Measurements from ENCODE around the gene ARPC1B. TPM values are rescaled to one million over a fixed set of nuclear protein-coding genes. Genes with fewer than 3 reads are reported as not detected.

The ARPC1B gene
- total and polyA plus RNA-seq, 2 of the 8 experiments (the other 6 are each of a cell fraction or from before 2014, with no cell fraction given): 64.5 to 115 TPM

GRCh38 chr7:99374111-99375064 is at the start of gene ARPC1B (continued):
- TF ChIP-seq SUZ12 (IDR thresholded peaks at IDR 0.05; ENCODE audit: low read length): peak; percentile 33; the same call in 1 of the 2 replicates
- TF ChIP-seq E2F6 (IDR thresholded peaks at IDR 0.05): 0 out of 2 replicates have a peak, but pooled peaks have one; percentile 12
- 0 out of 2 replicates have a peak, but pooled peaks have one; percentile 54 for TF ChIP-seq CHD2 (IDR thresholded peaks at IDR 0.05; ENCODE audit: low read length)
- TF ChIP-seq PHF8 (conservative IDR thresholded peaks at IDR 0.05; ENCODE audit: low read depth, low read length): peak; percentile 64
- no peak for TF ChIP-seq ATF3 (IDR thresholded peaks at IDR 0.05; ENCODE audit: insufficient read depth, low read depth, low read length)
- TF ChIP-seq RAD21 (IDR thresholded peaks at IDR 0.05 in 1 of 2, conservative IDR thresholded peaks at IDR 0.05 in 1 of 2; ENCODE audit: low read depth in 2 of 2, low read length in 2 of 2): no peak
- no peak for TF ChIP-seq BRCA1 (IDR thresholded peaks at IDR 0.05; ENCODE audit: low read depth, low read length)
- TF ChIP-seq TAF1 (IDR thresholded peaks at IDR 0.05; ENCODE audit: low read depth, low read length): peak; percentile 8; the same call in 1 of the 2 replicates
- TF ChIP-seq ASH2L (IDR thresholded peaks at IDR 0.05; ENCODE audit: low read length): peak; percentile 36
- TF ChIP-seq HDAC2 (IDR thresholded peaks at IDR 0.05; ENCODE audit: borderline replicate concordance in 1 of 2, low read depth in 2 of 2, low read length in 2 of 2): peak in 1 of 2 experiments; percentile 7; a peak in 1 of 4 replicates
- no peak for TF ChIP-seq GTF2F1 (IDR thresholded peaks at IDR 0.05; ENCODE audit: borderline replicate concordance, low read depth, low read length)
- TF ChIP-seq POLR2AphosphoS5 (IDR thresholded peaks at IDR 0.05; ENCODE audit: low read depth, low read length): peak; percentile 24; the same call in 1 of the 2 replicates
- TF ChIP-seq HDAC6 (IDR thresholded peaks at IDR 0.05; ENCODE audit: low read depth, low read length): no peak

Data from H1 (cell line).